ENCODE data around the gene TRAFD1.

DNA sequence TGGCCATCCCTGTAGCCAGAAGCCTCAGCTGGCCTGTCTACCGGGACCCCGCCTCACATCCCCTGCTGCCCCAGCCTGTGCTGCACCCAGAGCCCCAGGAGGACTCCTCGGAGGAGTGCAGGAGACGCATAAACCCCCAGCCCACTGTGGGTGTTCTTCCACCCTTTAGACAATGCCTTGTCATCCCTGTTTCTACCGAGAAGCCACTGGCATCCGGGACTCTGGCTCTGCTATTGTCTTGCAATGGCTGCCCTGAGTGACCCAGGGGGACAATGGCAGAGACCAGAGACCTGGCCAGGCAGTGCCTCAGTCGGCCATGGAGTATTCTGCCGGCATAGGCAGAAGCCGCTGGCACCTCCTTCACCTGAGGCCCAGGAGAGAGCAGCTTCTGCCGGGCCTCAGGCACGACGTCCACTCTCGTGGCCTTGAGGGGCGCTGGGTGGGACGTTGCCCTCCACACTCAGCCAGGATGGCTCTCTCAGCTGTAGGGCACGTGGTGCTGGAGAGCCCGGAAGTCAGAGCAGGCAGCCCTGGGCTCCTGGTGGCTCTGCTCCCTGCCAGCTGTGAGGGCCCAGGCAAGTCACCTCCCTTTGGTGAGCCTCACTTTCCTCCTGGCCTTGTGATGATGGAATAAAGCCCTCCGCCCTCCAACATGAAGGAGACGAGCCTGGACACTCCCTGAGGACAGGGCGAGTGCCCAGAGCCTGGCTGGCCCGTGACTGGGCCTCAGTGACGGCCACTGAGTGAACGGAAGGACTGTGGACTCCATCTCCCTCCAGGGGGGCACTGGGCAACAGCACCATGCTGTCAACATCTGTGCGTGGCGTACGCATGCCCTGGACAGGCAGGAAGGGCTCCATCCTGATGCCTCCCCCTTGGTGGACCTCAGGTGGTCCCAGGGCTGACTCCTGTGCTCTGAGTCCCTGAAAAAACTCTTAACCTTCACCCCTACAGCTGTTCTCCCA, 41.0 kb downstream of the TRAFD1 start:
- TF ChIP-seq ZFP3 (CRISPR knock-in tag; IDR thresholded peaks at IDR 0.05) (no peak), ESRRG (CRISPR knock-in tag; IDR thresholded peaks at IDR 0.05) (no peak), PPARA (CRISPR knock-in tag; IDR thresholded peaks at IDR 0.05; ENCODE audit: borderline replicate concordance) (no peak), GLIS3 (CRISPR knock-in tag; IDR thresholded peaks at IDR 0.05) (no peak), CSDC2 (CRISPR knock-in tag; IDR thresholded peaks at IDR 0.05) (no peak)
- TF ChIP-seq, protein P1, sequence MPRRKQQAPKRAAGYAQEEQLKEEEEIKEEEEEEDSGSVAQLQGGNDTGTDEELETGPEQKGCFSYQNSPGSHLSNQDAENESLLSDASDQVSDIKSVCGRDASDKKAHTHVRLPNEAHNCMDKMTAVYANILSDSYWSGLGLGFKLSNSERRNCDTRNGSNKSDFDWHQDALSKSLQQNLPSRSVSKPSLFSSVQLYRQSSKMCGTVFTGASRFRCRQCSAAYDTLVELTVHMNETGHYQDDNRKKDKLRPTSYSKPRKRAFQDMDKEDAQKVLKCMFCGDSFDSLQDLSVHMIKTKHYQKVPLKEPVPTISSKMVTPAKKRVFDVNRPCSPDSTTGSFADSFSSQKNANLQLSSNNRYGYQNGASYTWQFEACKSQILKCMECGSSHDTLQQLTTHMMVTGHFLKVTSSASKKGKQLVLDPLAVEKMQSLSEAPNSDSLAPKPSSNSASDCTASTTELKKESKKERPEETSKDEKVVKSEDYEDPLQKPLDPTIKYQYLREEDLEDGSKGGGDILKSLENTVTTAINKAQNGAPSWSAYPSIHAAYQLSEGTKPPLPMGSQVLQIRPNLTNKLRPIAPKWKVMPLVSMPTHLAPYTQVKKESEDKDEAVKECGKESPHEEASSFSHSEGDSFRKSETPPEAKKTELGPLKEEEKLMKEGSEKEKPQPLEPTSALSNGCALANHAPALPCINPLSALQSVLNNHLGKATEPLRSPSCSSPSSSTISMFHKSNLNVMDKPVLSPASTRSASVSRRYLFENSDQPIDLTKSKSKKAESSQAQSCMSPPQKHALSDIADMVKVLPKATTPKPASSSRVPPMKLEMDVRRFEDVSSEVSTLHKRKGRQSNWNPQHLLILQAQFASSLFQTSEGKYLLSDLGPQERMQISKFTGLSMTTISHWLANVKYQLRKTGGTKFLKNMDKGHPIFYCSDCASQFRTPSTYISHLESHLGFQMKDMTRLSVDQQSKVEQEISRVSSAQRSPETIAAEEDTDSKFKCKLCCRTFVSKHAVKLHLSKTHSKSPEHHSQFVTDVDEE (CRISPR knock-in tag; IDR thresholded peaks at IDR 0.05), result no peak
- TF ChIP-seq, protein P2, sequence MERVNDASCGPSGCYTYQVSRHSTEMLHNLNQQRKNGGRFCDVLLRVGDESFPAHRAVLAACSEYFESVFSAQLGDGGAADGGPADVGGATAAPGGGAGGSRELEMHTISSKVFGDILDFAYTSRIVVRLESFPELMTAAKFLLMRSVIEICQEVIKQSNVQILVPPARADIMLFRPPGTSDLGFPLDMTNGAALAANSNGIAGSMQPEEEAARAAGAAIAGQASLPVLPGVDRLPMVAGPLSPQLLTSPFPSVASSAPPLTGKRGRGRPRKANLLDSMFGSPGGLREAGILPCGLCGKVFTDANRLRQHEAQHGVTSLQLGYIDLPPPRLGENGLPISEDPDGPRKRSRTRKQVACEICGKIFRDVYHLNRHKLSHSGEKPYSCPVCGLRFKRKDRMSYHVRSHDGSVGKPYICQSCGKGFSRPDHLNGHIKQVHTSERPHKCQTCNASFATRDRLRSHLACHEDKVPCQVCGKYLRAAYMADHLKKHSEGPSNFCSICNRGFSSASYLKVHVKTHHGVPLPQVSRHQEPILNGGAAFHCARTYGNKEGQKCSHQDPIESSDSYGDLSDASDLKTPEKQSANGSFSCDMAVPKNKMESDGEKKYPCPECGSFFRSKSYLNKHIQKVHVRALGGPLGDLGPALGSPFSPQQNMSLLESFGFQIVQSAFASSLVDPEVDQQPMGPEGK (CRISPR knock-in tag; IDR thresholded peaks at IDR 0.05; ENCODE audit: borderline replicate concordance), result no peak
- TF ChIP-seq, protein P3, sequence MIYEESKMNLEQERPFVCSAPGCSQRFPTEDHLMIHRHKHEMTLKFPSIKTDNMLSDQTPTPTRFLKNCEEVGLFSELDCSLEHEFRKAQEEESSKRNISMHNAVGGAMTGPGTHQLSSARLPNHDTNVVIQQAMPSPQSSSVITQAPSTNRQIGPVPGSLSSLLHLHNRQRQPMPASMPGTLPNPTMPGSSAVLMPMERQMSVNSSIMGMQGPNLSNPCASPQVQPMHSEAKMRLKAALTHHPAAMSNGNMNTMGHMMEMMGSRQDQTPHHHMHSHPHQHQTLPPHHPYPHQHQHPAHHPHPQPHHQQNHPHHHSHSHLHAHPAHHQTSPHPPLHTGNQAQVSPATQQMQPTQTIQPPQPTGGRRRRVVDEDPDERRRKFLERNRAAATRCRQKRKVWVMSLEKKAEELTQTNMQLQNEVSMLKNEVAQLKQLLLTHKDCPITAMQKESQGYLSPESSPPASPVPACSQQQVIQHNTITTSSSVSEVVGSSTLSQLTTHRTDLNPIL (CRISPR knock-in tag; IDR thresholded peaks at IDR 0.05; ENCODE audit: low read depth), result no peak
